KOPT-K1 (cell line): Measurements from ENCODE around the gene MEGF6.

ENCODE experiments used
- H3K27ac ChIP-seq: fragments of 200-600 bp; sonication (generic); 2 replicates; pipeline ENCODE4 v1.5.1; 2016; ENCODE audit warnings: antibody characterized with exemption, mild to moderate bottlenecking, low read depth, low read length; ENCODE audit not compliant: poor library complexity, severe bottlenecking
- H3K36me3 ChIP-seq: fragments of 200-600 bp; sonication (generic); 2 replicates; pipeline ENCODE4 v1.5.1; 2017; ENCODE audit warnings: antibody characterized with exemption, mild to moderate bottlenecking, low read length, moderate library complexity; ENCODE audit not compliant: insufficient read depth
- H3K9me3 ChIP-seq: fragments of 200-600 bp; sonication (generic); 2 replicates; pipeline ENCODE4 v1.5.1; 2017; ENCODE audit warnings: antibody characterized with exemption, low read length, mild to moderate bottlenecking; ENCODE audit not compliant: insufficient read depth, poor library complexity, severe bottlenecking

Gene MEGF6

GRCh38 chr1:3545363-3546047, 65.8 kb downstream of the MEGF6 start:
- H3K27ac ChIP-seq = no peak overlapping the region
- no peaks in the 10 kb centered on the region for H3K9me3 ChIP-seq

GRCh38 chr1:3544040-3544977, 67.0 kb downstream of the MEGF6 start:
- H3K9me3 ChIP-seq = no peaks in the 10 kb centered on the region
- no peaks in the 10 kb centered on the region for H3K36me3 ChIP-seq
- H3K27ac ChIP-seq = no peak overlapping the region

More at GRCh38 chr1:3545363-3546047, 65.8 kb downstream of the MEGF6 start:
- H3K36me3 ChIP-seq = no peaks in the 10 kb centered on the region

- no peaks in the 10 kb centered on the region for H3K9me3 ChIP-seq
- H3K27ac ChIP-seq = no peak overlapping the region
- no peaks in the 10 kb centered on the region for H3K36me3 ChIP-seq
Observed at GRCh38 chr1:3543076-3544039, 68.0 kb downstream of the MEGF6 start.

GRCh38 chr1:3542676-3543075, 68.6 kb downstream of the MEGF6 start:
- H3K9me3 ChIP-seq = no peaks in the 10 kb centered on the region
- no peaks in the 10 kb centered on the region for H3K36me3 ChIP-seq
- H3K27ac ChIP-seq = no peak overlapping the region

GRCh38 chr1:3541936-3542335, 69.4 kb downstream of the MEGF6 start:
- Histone ChIP-seq H3K9me3 (no peaks in the 10 kb centered on the region), H3K36me3 (no peaks in the 10 kb centered on the region), H3K27ac (no peak overlapping the region)

- no peak overlapping the region for H3K27ac ChIP-seq
- H3K36me3 ChIP-seq = no peaks in the 10 kb centered on the region
- H3K9me3 ChIP-seq = no peaks in the 10 kb centered on the region
Observed at GRCh38 chr1:3541465-3541864, 69.8 kb downstream of the MEGF6 start.

- no peak overlapping the region for H3K27ac ChIP-seq
- no peaks in the 10 kb centered on the region for H3K36me3 ChIP-seq
- H3K9me3 ChIP-seq = no peaks in the 10 kb centered on the region
Observed at GRCh38 chr1:3540876-3541275, 70.4 kb downstream of the MEGF6 start.

GRCh38 chr1:3539707-3540425, 71.4 kb downstream of the MEGF6 start:
- H3K36me3 ChIP-seq = no peaks in the 10 kb centered on the region
- no peak overlapping the region for H3K27ac ChIP-seq
- no peaks in the 10 kb centered on the region for H3K9me3 ChIP-seq

GRCh38 chr1:3537359-3537758, 73.9 kb downstream of the MEGF6 start:
- no peaks in the 10 kb centered on the region for H3K36me3 ChIP-seq
- no peak overlapping the region for H3K27ac ChIP-seq
- H3K9me3 ChIP-seq = no peaks in the 10 kb centered on the region

GRCh38 chr1:3536420-3537195, 74.7 kb downstream of the MEGF6 start:
- H3K9me3 ChIP-seq = no peaks in the 10 kb centered on the region
- H3K36me3 ChIP-seq = no peaks in the 10 kb centered on the region
- H3K27ac ChIP-seq = no peak overlapping the region

- H3K9me3 ChIP-seq = no peaks in the 10 kb centered on the region
- no peak overlapping the region for H3K27ac ChIP-seq
- no peaks in the 10 kb centered on the region for H3K36me3 ChIP-seq
Observed at GRCh38 chr1:3535732-3536131, 75.6 kb downstream of the MEGF6 start.

- Histone ChIP-seq H3K27ac (no peak overlapping the region), H3K9me3 (no peaks in the 10 kb centered on the region), H3K36me3 (no peaks in the 10 kb centered on the region)
Observed at GRCh38 chr1:3534803-3535637, 76.3 kb downstream of the MEGF6 start.
